ENCODE results near the gene TMEM94.

The TMEM94 gene

DNA sequence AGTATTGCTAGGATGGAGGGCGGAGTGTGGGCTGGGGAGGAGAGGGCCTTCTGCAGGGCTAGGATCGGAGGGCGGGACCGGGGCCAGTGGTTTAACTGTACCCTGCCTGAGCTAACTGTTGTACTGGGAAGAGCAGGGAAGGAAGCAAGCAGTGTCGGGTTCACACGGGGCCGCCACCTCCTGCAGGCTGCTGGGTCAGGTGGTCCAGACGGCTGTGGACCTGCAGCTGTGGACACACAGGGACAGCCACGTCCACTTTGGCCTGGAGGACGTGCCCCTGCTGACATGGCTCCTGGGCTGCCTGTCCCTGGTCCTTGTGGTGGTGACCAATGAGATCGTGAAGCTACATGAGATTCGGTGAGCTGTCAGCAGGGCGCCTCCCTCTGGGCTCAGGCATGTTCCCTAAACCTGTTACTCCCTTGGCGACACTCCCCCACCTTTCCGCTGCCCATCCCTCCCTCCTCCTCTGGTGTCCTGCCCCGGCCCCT is 42.3 kb downstream of the TMEM94 start:
- no peak for DNase-seq

DNA sequence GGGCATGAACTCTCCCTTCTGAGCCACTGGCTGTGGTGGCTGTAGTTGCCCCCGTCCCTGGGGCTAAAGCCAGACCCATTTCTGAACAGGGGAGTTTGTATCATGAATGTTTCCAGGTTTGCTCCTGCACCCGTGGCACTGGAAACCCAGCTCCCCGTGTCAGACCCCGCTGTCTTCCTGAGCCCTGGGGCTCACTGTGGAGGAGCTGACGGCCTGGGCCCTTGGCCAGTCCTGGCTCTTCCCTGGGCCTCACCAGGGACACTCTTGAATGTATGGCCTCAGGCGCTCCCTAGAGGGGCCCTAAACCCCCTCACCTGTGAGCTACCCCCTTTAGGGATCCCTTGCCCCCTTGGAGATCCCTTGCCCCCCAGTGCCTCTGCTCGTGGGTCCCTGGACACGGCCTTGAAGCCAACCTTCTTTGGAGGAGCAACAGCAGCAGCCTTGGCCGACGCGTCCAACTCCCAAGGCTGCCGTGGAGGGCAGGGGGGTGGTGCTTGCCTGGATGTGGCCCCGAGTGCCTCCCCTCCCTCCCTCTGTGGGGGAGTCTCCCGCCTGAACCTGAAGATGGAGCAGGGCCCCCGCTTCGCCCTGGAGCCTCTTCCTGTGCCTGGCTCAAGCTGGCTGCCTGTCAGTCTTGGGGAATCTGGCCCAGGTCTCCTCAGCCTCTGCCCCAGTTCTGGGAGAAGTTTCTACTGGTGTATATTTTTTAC is 43.0 kb downstream of the TMEM94 start:
- DNase-seq: no peak

DNA sequence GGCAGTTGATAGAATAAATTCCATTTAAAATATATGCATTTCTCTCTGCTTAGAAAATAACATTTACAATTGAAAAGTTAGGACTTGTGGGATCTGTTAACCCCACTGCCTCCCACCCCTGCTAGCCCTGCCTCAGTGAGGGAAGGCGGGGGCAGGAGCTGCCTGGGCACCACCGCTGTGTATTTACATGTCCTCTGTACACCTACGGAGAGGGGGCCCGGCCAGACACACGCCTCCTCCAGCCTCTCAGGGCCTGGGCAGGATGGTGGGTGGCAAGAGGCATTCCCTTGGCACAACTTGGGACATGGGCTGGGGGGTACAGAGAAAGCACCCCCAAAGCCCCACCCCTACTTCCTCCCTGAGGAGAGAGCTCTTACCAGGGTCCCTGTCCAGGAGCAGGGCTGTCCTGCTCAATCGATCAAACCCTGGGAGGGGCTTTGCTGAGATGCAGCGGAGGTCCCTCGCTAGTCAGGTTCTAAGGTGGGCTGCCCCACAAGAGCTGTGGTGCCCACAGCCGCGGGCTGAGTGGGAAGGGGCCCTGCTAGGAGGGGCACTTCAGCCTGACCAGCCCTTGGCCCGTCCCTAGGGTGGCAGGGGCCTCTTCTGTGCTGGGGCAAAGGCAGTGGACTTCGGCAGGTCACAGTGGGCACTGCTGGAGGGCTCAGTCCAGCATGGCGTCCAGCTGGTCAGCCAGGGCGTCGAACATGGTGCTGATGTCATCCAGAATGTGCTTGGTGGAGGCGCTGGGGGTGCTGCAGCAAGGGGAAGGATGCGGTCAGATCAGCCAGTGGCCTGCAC is 44.2 kb downstream of the TMEM94 start:
- no peak for DNase-seq

DNA sequence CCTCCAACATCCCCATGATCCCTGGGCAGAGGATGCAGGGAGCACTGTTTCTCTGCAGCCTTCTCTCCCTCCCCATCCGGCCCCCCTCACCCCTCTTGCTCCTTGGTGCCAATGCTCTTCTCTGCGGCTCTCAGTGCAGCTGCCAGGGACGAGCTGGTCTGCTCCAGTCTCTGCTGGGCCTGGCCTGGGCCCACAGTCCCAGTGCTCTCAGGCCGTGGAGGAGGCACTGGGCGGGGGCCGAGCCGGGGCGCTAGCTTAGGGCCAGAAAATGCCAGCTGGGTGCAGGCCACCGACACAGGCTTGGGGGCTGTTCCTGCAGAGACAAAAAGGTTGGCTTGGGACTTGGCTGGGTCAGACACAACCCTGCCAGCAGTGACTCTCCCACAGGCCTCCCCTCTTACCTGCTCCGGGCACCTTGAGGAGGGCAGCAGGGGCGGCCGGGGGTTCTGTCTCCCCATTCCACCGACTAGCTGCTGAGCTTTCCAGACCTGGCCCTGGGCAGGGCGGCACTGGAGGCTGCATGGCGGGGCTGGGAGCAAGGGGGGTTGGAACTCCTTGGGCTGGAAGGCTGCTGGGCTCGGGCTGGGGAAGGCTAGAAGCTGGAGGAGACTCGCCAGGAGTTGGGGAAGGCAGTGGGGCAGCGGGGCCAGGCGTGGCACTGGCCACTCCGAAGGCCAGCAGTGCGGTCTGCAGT is 45.1 kb downstream of the TMEM94 start:
- DNase-seq: no peak

DNA sequence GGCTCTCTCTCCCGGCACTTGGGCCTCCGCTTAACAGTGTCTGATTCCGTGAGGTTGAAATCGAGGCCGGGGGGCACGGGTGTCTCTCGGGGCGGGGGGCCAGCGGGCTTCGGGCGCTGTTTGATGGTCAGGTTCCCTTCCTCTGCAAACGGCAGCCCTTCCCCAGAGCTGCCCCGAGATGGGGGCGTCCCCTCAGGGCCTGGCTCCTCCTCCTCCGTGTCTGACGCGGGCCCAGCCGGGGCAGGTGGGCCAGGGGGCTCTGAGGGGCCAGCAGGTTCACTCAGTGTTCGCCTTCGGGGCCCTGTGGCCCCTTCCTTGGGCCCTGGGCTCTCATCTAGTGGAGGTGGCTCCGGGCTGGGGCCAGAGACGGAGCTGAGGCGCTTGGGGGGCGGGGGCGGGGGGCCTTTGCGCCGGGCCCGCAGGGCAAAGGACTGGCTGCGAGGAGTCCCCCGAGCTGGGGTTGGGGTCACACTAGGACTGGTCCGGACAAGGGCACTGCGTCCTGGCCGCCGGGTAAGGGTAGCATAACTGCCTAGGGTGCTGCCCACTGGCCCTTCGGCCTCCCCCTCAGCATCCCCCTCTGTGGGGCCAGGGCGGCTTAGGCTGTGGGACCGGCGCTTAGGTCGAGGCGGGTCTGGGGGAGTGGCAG is 45.8 kb downstream of the TMEM94 start:
- no peak for DNase-seq

DNA sequence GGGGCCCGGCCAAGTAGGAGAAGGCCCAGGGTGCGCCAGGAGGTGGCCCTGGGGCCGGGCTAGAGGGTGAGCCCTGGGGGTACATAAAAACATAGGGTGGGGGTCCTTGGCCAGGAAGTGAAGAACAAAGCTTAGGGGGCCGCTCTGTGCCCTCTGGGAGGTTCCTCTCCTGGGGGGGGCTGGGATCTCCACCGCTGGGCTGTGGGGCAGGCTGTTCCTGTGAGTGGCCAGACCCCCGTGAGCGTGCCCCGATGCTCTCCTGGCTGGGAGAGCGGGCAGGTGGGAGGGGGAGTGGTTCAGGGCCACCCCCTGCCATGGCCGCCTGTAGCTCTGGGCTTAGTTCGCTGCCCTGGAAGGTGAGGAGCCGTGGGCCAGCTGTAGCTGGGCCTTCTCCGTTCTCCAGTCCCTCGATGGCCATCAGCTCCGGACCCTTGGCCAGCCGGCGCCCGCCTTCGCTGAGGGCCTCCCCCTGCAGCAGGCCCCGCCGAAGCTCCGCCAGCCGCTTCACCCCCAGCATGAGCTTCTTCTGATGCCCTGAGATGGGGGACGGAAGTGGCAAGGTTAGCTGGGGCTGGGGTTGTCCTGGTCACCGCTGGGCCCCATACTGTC is 46.4 kb downstream of the TMEM94 start:
- no peak for DNase-seq

DNA sequence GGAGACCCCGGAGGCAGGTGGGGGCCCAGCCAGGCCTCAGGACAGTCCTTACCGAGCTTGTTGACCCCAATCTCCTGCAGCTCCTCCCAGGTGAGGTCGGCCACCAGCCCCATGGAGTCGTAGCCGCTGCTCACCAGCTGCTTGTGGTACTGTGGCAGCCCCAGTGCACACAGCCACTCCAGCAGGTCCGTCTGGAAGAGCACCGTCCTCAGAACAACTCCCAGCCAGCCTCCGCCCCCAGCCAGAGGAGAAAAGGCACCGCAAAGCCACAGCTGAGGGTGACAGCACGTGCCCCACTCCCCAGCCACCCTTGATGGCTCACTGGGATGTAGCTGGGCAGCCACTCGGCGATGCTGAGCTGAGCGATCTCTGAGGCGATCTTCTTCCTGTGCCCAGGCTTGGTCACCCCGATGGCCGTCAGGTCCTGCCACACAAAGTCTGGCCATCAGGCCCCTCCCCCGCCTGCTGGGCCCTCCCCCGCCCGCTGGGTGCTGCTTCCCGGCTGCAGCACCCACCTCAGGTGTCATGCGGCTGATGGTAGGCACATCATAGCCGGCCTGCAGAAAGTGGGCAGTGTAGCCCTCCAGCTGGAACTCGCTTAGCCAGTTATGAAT is 47.0 kb downstream of the TMEM94 start:
- no peak for DNase-seq

DNA sequence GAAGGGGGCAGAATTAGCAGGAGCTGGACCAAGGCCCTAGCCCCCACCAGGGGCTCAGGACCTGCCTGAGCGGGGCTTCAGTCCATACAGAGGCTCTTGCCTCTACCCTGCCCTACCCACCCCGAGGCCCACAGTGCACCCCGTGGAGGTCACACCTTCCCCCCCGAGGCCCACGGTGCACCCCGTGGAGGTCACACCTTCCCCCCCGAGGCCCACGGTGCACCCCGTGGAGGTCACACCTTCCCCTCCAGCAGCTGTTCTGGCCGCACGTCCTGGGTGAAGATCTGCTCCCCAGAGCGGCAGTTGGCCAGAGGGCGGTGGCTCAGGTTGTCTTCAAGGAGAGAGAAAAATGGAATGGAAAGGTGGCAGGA is 47.5 kb downstream of the TMEM94 start:
- DNase-seq: no peak

DNA sequence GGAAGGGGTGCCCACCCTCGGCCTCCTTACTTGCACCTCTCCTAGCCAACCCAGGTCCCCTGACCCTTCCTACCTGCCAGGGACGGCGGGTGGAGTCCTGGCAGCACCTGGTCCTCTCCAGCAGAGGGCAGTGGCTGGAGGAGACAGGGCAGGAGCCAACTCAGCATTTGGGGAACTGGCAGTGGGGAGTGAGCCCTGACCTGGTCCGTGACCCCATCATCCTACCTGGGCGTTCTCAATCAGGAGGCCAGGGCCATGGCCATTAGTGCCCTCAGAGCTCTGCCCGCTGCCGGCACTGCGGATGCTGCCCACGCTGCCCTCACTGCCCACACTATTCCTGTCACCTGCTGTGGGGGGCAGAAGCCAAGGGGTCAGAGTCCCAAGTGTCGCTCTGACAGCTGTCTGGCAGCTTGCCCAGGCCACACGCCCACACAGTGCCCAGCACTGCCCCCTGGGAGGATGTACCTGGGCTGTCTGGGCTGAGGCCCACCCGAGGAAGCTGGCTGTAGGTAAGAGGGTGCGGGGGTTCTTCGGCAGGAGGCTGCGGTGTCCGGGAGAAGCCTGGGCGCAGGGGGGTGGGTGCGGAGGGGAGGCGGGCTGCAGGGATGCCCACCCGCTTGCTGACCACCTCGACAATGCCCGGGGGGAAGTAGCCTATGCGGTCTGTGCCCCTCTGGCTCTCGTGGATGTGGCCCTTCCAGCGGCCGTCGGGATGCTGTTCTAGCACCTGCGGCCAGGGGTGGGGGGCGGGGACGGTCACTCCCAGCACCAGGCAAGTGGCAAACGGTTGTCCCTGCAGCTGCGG is 48.1 kb downstream of the TMEM94 start:
- peak; percentile 3 for DNase-seq

DNA sequence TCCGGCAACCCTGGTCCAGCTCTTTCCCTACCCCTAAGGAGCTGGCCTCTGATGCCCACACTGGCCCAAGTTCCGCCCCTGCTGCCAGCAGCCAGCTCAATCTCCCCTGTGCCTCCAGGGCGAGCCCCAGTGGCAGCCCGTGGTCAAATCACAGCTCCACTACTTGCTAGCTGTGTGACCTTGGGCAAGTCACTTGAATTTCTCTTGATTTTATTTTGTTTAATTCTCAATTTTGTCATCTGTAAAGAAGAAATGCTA is 48.6 kb downstream of the TMEM94 start:
- no peak for DNase-seq

DNA sequence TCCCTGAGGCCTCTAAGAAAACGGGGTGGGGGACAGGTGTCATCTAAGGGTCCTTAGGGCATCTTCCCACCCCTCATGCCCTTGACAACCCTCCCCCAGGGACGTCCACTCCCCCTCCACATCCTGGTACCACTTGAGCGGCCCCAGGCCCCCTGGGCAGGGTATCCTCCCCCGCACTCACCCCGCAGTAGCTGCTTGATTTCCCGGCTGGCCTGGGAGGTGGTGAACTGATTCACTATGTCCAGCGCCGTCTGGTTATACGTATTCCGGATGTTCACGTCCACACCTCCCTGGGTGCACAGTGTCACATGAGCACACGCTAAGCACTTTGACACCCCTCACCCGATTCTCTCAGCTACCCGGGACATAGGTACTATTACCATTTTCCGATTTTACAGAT is 49.2 kb downstream of the TMEM94 start:
- no peak for DNase-seq

DNA sequence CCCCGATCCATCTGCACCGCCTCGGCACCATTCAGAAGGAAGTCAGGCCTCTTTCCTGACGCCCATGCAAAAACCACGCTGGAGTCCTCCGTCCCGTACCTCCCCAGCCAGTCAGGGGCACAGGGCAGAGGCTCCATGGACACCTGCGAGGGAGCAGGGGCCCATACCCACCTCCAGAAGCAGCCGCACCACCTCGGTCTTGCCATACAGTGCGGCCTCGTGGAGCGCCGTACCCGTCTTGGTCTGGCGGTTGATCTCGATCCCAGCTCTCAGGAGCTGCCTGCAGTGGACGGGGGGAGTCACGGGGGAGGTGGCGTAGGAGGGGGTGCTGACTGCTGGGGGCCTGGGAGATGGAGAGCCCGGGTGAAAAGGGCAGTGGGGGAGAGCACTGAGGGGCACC is 49.7 kb downstream of the TMEM94 start:
- no peak for DNase-seq

DNA sequence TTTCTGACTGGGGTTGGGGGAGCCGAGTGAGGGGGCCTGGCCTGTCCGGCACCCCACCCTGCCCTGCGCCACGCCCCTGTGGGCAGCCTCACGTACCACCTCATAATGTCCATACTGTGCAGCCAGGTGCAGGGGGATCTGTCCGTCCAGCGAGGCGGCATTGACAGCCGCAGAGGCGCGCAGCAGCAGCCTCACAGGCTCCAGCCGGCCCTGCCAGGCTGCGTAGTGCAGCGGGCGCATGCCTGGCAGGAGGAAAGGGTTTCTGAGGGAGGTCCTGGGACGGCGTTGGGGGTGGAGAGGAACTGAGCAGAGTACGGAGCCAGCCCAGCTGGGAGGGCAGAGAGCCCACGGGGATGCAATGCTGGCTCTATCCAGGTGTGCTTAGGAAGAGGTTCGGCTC is 50.5 kb downstream of the TMEM94 start:
- no peak for DNase-seq

DNA sequence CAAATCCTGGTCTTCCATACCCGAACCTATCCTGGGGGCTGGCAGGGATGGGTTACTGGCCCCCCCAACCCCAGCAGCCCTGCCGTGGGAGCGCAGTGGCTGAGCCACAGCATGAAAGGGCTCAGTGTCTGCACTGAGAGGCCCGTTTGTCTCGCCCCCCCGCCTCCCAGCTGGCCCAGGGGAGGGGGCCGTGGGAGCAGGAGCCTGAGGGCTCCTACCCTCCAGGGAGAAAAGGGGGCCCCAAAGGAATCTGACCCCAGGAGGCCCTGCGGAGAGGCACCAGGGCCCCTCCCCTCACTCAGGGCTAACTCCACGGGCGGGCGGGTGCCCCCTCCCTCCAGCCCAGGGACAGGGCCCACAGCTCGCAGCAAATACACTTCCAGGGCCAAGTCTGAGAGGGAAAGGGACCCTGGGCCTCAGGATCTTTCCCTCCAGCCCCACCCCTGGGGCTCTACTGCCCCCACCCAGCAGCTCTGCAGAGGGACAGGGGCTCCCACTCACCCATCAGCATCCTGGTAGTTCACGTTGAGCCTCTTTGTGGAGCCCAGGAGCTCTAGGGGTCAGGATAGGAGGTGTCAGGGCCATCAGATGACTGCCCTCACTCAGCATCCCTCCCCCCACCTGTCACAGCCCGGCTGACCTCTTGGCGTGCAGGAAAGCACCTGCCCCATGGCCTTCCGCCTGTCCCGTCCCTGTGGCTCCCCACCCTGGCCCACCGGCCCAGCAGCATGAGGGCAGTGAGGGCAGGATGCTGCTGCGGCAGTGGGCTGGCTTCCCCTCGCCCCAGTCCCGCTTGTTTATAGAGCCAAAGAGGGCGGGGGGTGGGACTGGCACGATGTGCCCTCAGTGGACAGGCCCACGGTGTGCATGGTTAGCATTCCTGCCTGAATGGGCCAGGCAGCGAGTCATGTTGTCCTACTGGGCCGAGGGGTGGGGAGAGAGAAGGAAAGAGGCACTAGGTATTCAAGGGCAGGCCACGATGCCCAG is 51.6 kb downstream of the TMEM94 start:
- no peak for DNase-seq

DNA sequence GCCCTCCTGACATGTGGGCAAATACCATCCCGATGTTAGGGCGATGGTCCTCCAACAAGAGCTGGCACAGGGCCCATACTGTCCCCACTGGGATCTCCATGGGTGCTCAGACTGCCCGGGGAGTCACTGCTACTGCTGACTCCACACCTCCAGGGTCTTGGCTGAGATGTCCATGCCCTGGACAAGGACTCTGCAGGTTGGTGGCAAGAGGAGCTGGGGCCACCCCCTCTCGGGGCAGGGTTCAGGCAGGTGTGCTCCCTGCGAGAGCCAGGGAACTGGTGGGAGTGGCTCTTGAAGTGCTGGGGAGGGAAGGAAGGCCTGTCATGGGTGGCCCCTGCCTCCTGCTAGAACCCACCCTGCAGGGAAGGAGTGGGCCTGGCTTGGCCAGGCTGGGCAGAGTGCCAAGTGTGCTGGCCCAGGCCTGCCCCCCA is 52.5 kb downstream of the TMEM94 start:
- DNase-seq: no peak

DNA sequence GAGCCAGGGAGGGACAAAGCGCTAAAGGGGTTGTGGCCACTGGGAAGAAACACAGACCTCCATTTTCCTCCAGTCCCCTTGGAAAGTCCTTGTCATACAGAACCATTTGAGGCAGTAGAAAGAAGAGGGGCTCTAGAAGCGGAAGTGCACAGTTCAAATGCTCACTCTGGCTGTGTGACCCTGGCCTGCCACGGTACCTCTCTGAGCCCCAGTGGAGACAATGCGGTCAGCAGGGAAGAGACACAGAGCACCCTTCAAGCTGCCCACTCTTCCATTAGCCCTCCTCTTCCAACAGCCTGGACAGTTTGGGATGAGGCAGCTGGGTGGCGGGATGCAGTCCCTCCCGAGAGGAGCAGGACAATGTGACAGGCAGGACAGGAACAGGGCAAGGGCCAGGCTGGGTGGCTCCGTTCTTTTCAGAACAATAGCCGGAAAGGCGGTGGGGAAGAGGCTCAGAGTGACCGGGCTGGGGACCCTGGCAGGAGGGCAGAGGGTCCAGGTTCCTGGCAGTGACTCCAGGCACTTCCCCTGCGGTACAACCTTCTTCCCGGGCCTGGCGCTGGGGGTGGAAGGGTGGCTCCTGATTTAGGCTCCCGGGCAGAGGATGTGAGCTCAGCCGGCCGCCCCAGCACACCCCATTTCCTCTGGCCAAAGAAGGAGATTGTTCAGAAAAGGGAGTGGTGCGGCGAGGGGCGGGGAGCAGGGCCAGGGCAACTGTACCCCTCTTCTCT is 53.3 kb downstream of the TMEM94 start:
- DNase-seq: no peak

DNA sequence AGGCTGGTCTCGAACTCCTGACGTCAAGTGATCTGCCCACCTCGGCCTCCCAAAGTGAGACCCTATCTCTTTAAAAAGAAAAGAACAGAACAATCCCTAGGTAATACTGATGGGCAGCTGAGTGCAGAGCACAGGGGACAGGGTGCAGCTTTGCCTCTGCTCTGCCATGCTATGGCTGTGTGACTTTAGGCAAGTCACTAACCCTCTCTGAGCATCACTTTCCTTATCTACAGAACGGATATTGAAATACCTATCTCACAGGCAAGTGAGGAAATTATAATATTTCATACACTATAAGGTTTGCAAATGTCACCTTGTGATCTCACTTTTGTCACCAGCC is 54.8 kb downstream of the TMEM94 start:
- DNase-seq: no peak

DNA sequence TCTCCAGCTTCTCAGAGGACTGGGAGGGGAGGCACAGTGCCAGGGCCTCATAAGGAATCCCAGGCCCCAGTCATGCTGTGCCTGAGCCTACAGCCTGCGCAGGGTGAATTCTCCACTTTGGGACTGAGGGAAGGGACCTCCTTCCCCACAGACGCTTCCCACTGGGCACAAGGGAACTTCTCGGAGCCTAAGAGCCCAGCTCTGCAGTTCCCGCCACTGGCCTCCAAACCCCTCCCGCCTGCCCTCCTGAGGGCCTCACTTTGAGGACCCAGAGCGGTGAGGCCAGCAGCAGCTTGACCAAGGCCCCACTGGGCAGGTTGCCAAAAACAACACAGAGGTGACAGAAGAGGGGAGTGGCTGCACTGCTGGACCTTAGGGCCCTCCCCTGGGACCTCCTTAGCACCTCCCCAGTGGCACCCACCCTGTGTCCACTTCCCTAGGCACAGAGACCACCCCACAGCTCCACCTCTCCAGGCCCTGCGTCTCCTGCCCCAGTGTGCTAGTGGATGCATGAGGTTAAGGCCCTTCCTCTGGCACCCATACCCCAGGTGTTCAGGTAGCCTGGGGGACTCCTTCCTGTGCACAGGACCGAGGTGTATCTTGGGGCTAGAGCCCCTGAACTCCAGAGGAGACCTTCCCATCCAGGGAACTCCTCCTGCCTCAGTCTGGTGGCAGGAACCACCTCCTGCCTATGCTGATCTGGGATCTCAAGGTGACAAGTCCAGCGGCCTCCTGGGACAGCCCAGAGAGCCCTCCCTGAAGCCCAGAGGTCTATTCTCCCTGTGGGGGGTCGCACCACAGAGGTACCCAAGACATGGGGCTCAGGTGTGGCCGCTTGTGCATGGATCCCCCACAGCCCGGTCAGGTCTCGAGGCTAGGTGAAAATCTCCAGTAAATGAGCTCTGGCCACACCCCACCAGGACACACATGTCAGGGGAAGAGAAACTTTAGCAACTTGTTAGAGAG is 55.5 kb downstream of the TMEM94 start:
- no peak for DNase-seq

Measured in GF-D8 (cell line).